AG20443 (cell line): ENCODE results near the gene POLK.
A peak's percentile ranks its signal among the peaks of the same experiment; 100 is the strongest.
"Not testable (repeated sequence)": the region's sequence is repeated elsewhere in the genome, so short reads cannot be mapped to it uniquely, and the experiment has no call there.

ENCODE experiments used
- DNase-seq: peaks from one replicate; pipeline ENCODE4 v3.0.0; 2012; ENCODE audit warnings: low spot score, mixed read lengths

Gene POLK

DNA sequence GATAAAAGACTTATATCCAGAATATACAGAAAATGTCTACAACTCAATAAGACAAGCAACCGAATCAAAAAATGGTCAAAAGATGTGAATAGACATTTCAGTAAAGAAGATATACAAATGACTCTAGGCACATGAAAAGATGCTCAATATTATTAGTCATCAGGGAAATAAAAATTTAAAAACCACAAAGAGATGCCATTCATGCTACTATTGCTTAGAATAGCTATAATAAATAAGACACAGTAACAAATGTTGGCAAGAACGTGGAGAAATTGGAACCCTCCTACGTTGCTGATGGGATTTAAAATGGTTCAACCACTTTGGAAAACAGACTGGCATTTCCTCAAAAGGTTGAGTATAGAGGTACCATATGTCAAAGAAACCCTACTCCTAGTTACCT is 39.8 kb downstream of the POLK start:
- no peak for DNase-seq

DNA sequence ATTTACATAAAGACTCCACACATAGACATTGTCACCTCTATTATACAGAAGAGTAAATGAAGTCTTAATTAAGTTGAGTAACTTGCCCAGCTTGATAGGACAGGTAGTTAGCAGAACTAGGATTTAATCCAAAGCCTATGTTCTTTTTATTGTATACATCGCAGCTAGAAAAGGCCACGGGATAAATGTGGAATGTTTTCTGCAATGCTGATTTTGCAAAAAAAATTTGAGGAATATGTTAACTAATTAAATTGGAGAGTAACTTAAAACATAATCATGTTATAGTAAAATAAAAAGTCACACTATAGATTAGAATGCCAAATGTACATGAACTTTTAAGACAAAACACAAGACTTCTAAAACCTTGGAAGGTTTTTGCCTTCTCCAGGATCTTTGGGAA is 41.1 kb downstream of the POLK start:
- no peak for DNase-seq

GRCh38 chr5:75553358-75553757 is 41.7 kb downstream of the POLK start:
- no peak for DNase-seq

DNA sequence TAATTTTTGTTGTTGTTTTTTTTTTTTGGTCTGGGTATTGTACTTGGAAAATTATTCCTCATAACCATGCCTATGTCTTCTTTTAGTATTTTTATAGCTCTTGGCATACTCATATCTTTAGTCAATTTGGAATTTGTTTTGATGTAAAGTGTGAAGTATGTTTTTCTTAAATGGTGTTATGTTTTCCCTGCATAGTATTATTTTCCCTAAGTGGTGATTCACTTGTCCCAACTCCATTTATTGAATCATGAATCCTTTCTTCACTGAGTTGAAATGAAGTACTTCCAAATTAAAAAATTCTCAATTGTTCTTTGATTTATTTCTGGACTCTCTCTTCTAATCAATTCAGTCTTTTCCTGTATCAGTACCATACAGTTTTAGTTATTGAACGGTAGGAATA is 46.5 kb downstream of the POLK start:
- no peak for DNase-seq

DNA sequence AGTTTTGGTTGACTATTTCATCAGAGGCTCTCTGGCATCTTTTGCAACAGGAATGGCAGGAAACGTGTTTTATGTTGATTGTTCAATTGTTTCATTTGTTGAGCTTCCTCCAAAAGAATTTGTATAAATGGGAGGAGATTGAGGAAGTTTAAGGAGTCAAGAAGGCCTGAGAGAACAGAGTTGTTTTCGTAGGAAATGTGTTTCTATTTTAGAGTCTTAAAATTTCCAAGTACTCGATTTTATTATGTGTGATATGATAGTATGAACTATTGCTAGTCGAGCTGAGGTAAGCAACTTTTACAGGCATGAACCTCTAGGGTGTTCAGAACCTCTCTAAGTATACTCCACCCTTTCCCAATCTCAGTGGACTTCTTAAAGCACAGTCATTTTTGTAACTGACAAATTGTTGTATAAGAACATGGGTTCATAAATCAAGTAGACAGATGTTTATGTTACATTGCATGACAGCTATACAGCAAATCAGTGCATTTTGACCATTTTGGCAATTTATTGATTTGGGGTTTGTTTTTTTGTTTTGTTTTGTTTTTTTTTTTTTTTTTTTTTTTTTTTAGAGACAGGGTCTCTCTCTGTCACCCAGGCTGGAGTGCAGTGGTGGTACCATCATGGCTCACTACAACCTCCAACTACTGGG is 47.4 kb downstream of the POLK start:
- peak; percentile 11 for DNase-seq

- not testable (repeated sequence) for DNase-seq
These were observed 49.0 kb downstream of the POLK start for GRCh38 chr5:75560655-75561054.

- DNase-seq: not testable (repeated sequence)
These were observed 54.5 kb downstream of the POLK start for GRCh38 chr5:75565991-75566709.

GRCh38 chr5:75566710-75567309 is 55.1 kb downstream of the POLK start:
- DNase-seq: peak; percentile 89

- DNase-seq: peak; percentile 7
These were observed 56.0 kb downstream of the POLK start for GRCh38 chr5:75567710-75568109.

DNA sequence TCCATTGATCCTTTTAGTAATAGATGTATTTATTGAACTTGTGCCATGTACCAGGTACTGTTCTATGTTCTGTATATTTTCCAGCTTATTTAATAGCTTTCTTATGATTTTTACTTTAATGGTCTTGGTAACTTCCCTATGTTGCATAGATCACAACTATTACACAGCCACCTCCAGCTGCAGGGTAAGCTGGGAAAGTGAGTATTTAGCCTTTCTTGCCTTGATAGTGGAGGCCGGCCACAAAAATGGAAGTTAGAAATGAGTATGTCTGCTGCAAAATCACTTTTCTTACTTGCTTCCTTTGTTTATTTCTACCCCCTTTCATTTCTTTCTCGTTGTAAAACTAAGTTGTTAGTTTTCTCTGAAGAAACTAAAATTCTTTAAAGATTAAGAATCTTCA is 56.5 kb downstream of the POLK start:
- DNase-seq: no peak

DNA sequence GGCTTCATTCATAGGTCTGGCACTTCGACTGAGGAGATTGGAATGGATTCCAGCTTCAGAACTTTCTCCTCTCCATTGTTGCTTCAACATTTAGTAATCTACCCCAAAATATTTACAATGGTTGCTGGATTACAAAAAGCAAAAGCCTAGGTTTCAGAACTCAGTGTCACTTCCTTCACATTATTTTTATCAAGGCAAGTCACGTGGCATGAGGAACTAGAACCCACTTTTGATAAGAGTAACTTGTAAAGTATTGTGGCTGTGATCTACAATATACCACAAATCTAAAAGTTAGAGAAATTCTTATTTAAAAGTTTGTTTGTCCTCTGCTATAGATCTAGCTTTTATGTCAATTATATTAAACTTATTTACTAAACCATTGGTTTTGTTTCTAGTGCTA is 59.9 kb downstream of the POLK start:
- no peak for DNase-seq

GRCh38 chr5:75574791-75575190 is 63.1 kb downstream of the POLK start:
- DNase-seq: no peak

GRCh38 chr5:75578280-75578679 is 66.6 kb downstream of the POLK start:
- DNase-seq: not testable (repeated sequence)

- no peak for DNase-seq
These were observed 73.0 kb downstream of the POLK start for GRCh38 chr5:75584641-75585040.

DNA sequence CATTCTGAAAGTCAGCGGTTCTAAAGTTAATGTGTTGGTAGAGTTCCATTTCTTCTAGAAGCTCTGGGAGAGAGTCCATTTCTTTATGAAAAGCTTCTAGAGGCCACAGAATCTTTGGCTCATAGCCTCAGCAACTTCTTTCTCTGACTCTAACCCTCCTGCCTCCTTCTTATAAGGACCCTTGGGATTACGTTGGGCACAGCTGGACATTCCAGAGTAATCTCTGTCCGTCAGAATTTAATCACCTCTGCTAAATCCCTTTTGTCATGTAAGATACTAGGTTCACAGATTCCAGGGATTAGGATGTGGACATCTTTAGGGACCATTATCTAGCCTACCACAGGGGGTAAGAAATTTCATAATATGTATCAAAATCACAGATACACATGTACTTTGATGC is 77.0 kb downstream of the POLK start:
- DNase-seq: no peak

- no peak for DNase-seq
These were observed 88.8 kb downstream of the POLK start for GRCh38 chr5:75600535-75600934.

DNA sequence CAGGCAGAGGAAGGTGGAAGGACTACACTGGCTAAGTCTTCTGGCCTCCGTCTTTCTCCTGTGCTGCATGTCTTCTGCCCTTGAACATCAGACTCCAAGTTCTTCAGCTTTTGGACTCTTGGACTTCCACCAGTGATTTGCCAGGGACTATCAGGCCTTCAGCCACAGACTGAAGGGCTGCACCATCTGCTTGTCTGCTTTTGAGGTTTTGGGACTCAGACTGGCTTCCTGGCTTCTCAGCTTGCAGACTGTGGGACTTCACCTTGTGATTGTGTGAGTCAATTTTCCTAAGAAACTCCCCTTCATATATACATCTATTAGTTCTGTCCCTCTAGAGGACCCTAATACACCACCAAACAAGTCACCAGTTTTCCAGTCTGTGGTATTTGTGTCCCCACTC is 89.9 kb downstream of the POLK start:
- no peak for DNase-seq

- DNase-seq: no peak
These were observed 90.3 kb downstream of the POLK start for GRCh38 chr5:75601996-75602395.

DNA sequence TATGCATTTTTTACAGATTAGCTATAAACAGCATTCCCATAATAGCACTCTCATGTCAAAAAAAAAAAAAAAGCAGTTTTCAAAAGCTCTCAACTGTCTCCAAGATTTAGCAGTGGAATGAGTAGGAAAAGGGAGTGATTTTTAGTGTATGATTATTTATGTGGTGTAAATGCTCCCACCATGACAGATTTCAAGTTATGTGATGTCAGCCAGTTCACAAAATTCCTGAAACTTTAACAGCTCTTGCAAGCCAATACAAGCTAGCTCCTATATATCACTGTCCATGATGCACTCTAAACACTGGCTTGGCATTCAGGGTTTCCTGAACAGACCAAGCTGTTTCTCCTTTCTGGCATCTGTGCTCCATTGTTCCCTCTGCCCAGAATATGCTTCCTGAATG is 91.7 kb downstream of the POLK start:
- no peak for DNase-seq

DNA sequence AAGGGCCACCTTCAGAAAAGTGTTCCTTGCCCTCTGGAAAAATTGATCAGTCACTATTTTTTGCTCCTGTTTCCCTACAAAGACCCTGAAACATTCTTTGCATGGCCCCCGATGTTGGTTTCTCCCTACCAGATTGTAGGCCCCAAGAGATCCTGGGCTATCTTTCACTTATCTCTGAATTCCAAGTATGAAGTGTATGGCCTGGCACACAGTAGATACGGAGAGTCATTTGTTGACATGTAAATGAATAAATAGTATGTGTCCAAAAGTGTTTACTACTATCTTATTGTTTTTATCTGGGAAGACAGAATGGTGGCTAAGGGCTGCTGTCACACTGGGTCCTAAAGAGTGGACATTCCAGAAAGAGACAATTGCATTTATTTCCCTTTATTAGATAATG is 92.1 kb downstream of the POLK start:
- no peak for DNase-seq

- not testable (repeated sequence) for DNase-seq
These were observed 95.7 kb downstream of the POLK start for GRCh38 chr5:75607341-75607740.

DNA sequence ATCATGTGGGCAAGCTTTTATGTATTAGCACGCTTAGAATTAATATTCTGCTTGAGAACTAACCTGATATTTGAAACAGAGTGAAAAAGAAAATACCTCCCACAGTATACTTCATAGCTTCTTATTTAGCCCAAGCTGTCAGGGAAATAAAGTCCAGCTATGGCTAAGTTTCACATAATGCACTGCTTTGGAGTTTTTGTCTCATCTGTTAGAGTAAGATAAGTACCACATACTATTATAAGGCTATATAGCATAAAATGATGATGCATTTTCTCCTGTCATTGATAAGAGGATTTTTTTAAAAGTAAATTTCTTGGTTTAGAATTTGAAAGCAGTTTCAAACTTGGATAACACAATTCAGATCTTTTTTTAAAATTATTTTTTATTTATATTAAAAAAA is 97.2 kb downstream of the POLK start:
- DNase-seq: no peak

DNA sequence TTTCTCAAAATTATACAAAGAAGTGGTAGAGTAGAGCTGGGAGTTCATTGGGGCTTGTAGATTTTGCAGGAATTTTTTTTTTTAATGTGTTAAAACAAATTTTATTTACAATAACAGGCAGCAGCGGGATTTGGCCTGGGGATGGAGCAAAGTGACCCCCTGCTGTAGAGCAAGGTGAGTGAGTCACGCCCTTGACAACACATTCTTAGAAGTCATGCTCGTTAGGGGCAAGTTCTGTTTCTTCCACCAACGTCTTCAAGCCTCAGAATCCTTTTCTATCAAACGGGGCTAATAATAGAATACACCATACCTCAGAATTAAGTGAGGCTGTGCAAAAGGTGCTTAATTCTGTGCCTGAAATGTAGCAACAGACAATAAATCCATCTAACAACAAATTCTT is 98.5 kb downstream of the POLK start:
- no peak for DNase-seq
